Epithelial cell of prostate (primary cell): Measurements from ENCODE around the gene OSBPL8.
A peak's percentile ranks its signal among the peaks of the same experiment; 100 is the strongest.

Experiments
- DNase-seq: peaks from one replicate; pipeline ENCODE4 v3.0.0-alpha.2; 2011; ENCODE audit warnings: low read depth, low spot score
- H3K27ac ChIP-seq: fragments of 450-650 bp; 2 replicates; pipeline ENCODE4 v1.5.1; 2017; ENCODE audit warnings: mild to moderate bottlenecking

Gene OSBPL8, protein sequence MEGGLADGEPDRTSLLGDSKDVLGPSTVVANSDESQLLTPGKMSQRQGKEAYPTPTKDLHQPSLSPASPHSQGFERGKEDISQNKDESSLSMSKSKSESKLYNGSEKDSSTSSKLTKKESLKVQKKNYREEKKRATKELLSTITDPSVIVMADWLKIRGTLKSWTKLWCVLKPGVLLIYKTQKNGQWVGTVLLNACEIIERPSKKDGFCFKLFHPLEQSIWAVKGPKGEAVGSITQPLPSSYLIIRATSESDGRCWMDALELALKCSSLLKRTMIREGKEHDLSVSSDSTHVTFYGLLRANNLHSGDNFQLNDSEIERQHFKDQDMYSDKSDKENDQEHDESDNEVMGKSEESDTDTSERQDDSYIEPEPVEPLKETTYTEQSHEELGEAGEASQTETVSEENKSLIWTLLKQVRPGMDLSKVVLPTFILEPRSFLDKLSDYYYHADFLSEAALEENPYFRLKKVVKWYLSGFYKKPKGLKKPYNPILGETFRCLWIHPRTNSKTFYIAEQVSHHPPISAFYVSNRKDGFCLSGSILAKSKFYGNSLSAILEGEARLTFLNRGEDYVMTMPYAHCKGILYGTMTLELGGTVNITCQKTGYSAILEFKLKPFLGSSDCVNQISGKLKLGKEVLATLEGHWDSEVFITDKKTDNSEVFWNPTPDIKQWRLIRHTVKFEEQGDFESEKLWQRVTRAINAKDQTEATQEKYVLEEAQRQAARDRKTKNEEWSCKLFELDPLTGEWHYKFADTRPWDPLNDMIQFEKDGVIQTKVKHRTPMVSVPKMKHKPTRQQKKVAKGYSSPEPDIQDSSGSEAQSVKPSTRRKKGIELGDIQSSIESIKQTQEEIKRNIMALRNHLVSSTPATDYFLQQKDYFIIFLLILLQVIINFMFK

DNA sequence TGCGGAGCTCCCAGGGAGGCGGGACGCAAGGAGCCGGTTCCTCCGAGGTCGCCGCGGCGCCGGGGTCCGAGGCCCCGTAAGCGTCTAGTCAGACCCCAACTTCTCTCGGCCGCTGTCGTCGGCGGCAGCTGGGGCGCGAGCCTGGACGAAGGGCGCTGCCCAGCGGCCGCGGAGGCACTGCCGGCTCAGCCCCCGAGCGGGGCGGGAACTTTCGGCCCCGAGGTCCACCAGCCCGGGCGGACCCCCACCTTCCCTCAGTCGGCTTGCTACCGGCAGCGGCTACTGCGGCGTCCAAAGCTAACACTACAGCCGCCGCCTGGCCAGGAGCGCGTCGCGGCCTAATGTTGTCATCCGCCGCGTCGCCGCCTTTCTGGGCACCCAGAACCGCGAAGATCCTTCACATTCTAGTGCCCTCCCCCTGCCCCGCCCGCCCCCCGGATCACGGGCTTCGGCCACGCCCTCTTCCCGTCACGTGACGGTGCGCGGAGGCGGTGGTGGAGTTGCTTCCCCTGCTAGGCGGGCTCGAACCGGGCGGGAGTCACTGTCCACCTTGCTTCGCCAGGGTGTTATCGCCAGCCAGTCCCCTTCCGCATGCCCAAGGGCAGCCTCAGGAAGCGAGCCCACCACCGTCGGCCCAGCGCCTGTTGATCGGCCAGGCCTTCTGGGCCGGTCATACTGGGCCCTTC lies at the start of gene OSBPL8:
Gene OSBPL8 (minus strand): TSS at position 372 of the 686 bp plus-strand sequence. CDS start 72,220 bp downstream, outside the sequence.
- H3K27ac ChIP-seq, result peak within 1 kb of the TSS; percentile 70
- DNase-seq, result peak; percentile 44

DNA sequence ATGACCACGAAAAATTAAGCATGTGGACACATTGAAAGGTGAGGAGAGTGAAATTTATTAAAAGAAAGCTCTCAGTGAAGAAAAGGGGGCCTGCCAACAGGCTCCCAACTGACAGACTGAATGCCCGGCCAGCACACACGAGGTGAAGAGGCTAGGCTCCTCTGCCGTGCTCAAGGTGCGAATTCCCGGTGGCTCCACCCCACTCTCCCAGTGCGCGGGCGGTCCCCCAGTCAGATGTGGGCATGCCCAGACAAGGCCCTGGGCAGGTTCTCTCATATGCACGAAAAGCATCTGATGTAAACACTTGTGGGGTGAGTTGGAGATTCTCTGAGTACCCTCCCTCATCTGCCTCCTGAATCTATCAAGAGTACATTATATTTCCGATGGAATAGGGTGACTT lies 48.5 kb upstream of the OSBPL8 start:
- DNase-seq, result no peak

DNA sequence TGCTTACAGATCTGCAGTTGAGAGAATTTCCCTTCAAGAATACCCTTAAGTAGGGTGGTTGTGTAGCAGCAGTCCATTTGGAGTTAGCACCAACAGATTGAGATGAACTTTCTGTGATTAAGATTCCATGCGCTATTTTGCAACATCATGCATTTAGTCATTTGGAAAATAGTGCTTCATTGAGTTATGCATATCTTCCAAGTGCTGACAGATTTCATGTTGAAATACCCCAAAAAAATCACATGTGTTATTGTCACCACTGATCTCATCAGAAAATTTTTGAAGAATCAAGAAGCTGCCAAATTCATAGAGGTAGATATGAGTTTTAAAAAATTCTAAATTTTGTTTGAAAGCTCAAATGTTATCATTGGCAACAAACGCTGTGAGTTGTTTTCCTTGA lies 35.5 kb upstream of the OSBPL8 start:
- H3K27ac ChIP-seq, result no peak overlapping the region
- DNase-seq, result no peak

More for the DNA sequence above, 48.5 kb upstream of the OSBPL8 start:
- H3K27ac ChIP-seq, result no peak overlapping the region

DNA sequence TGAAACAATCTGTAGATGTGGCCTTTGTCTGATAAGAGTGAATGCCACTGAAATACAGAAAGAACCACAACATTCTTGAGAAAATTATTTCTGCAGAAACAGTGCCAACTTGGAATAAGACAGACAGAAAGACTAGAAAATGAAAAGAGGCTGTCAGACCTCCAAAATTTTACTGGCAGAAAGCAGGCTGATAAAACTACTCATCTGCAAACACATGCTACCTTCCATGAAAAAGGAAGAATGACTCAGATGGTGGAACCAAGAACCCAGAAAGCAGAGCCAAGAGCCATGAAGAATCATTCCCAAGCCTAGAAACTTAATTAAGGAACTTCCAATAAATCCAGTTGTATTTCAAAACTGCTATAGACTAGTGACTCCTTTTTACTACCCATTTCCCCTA lies 31.9 kb upstream of the OSBPL8 start:
- no peak for DNase-seq
- no peak overlapping the region for H3K27ac ChIP-seq

DNA sequence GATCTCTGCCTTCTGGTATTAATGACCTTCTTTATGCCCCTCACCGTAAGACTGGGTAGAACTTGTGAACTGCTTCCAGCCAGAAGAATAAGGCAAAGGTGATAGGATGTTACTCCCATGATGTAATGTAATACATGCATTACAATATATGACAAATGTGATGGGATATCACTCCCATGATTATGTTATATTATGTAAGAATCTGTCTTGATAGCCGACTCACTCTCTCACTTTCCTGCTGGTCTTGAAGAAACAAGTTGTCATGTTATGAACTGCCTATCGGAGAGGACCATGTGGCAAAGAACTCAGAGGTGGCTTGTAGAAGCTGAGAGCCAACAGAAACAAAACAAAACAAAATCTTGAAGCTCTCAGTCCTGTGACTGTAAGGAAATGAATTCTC lies 30.6 kb upstream of the OSBPL8 start:
- DNase-seq, result no peak
- H3K27ac ChIP-seq, result peak overlapping the region; percentile 97

DNA sequence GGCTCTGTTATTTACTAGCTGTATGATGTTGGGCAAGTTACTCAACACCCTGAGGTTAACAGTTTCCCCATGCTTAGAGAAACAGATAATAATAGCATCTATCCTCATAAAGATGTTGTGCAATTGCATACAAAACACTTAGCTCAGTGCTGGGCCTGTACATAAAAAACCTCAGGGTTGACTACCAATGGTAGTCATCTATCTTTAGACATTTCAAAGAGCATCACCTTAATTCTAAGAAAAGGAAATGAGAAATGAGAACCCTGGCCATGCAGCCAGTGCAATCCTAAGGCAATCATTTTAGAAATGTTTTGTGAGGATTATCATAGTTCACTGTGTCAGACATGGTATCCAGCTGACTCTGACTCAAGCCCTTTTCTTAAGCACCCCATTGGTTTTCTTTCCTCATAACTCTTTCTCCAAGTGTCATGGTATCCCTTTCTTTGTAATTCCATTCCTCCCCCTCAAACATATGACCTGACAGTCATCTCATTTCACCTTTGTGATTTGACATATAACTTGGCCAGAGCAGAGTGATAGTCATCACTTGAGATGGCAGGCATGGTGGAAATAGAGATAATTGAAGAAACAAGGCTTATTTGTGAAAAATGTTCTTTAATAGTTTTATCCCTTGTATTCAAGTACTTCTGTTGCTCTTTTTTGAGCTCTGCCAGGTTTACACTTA lies 29.5 kb upstream of the OSBPL8 start:
- peak overlapping the region; percentile 97 for H3K27ac ChIP-seq
- peak; percentile 79 for DNase-seq

DNA sequence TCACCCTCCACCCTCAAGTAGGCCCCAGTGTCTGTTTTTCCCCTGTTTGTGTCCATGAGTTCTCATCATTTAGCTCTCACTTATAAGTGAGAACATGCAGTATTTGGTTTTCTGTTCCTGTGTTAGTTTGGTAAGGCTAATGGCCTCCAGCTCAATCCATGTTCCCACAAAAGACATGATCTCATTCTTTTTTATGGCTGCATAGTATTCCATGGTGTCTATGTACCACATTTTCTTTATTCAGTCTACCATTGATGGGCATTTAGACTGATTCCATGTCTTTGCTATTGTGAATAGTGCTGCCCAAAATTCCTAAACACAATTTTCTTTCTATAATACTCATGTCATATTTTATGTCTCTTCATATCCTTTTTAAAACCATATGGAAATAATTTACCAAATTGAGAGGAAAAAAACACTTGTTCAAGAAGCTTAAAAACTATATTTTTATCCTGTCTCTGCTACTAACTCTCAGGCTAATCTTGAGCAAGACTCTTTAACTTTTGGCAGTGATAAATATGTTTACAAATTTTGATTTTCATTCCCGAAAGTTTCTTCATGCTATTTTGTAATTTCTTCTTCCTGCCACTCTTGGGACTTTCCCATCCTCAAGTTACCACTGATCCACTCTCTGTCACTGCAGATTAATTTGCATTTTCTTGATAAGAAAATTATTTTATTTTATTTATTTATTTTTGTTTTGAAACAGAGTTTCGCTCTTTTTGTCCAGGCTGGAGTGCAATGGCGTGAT lies 28.0 kb upstream of the OSBPL8 start:
- peak overlapping the region; percentile 97 for H3K27ac ChIP-seq
- no peak for DNase-seq

DNA sequence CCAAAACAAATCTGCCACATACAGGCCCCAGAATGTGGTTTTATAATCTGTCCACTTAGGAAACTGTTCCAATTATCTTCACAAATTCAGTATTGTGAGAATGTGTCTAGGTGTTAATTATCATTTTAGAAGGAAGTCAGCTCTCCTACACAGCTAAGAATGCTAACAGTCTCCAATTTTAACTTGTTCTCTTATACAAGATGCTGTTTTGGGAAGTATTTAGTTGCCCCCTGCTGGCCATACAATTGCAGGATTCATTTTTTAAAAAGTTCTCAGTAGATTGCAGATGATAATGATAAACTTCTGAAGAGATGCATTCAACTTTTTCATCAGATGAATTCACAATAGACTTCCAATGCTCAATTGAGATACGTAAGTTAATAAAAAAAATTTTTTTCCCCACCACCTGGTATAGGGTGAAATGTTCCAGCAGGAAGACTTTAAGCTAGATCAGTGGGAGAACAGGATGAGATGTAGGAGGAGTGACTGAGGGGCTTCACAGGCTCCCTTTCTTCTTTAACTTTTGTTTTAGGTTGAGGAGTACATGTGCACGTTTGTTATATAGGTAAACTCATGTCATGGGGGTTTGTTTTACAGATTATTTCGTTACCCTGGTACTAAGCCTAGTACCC lies 27.3 kb upstream of the OSBPL8 start:
- H3K27ac ChIP-seq, result no peak overlapping the region
- DNase-seq, result no peak

DNA sequence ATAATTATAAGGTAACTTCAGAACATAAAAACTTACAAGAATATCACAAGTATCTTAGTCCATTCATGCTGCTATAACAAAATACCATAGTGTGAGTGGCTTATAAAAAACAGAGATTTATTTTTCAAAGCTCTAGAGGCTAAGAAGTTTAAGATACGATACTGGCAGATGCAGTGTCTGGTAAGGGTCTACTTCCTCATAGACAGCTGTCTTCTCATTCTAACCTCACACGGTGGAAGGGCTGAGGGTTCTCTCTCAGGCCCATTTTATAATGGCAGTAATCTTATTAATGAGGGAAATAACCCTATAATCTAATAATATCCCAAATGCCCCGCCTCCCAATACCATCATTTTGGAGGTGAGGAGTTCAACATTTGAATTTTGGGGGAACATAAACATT lies 23.7 kb upstream of the OSBPL8 start:
- DNase-seq, result no peak

DNA sequence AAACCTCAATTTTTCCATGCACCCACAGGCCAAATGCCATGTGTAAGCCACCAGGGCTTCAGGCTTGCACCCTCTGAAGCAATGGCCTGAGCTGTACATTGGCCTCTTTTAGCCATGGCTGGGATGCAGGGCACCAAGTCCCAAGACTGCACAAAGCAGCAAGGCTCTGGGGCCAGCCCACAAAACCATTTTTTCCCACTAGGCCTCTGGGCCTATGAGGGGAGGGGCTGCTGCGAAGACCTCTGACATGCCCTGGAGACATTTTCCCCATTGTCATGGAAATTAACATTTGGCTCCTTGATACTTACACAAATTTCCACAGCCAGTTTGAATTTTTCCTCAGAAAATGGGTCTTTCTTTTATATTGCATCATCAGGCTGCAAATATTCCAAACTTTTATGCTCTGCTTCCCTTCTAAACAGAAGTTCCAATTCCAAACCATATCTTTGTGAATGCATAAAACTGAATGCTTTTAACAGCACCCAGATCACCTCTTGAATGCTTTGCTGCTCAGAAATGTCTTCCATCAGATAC lies 14.3 kb upstream of the OSBPL8 start:
- no peak overlapping the region for H3K27ac ChIP-seq
- DNase-seq, result no peak

More for the DNA sequence above, 23.7 kb upstream of the OSBPL8 start:
- H3K27ac ChIP-seq, result peak overlapping the region; percentile 37

DNA sequence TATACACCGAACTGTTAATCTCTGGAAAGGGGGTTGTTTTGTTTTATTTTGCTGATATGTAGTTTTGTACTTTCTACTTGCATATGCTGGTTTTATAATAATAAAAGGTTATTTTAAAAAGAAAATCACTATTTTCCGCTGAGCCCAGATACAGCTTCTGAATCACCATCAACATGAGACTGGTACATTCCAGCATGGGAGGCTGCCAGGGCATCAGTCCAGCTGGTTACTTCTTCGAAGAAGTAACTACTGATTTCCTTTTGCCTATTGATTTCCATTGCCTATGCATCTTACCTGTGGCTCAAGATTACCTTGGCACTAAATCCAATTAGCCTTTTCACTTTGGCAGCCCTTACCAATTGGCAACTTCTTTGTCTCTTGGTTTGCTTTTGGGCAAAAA lies 11.7 kb upstream of the OSBPL8 start:
- DNase-seq, result no peak
- no peak overlapping the region for H3K27ac ChIP-seq

DNA sequence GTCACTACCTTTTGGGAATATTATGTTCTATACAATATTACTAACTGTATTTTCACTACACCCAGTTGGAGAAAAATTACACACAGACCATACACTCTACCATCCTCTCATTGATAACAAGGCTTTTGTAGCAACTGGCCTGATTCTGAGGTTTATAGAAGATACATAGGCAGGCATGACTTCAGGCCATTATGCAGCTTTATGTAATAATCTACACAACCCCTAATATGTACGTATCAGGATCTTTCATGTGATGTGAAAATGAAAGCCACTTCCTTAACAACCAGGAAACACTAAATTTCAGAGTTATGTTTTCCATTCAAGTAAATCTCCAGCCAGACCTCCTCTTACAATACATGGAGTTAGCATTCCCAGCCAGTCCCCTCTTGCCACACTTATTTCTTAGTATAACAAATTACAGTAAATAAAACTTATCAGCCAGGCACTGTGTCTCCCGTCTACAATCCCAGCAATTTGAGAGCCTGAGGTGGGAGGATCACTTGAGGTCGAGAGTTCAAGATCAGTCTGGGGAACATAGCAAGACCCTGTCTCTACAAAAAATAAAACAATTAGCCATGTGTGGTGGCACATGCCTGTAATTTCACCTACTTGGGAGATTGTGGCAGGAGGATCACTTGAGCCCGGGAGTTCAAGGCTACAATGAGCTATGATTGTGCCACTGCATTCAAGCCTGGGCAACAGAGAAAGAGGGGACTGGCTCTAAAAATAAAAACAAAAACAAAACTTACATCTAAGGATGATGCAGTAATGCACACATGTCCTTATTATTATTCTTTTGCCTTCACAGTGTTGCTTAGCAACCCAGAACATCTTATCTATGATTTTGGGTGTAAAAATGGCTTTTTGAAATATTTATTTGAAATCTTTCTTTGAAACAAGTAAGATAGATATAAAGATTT lies 10.4 kb upstream of the OSBPL8 start:
- H3K27ac ChIP-seq, result no peak overlapping the region
- no peak for DNase-seq

DNA sequence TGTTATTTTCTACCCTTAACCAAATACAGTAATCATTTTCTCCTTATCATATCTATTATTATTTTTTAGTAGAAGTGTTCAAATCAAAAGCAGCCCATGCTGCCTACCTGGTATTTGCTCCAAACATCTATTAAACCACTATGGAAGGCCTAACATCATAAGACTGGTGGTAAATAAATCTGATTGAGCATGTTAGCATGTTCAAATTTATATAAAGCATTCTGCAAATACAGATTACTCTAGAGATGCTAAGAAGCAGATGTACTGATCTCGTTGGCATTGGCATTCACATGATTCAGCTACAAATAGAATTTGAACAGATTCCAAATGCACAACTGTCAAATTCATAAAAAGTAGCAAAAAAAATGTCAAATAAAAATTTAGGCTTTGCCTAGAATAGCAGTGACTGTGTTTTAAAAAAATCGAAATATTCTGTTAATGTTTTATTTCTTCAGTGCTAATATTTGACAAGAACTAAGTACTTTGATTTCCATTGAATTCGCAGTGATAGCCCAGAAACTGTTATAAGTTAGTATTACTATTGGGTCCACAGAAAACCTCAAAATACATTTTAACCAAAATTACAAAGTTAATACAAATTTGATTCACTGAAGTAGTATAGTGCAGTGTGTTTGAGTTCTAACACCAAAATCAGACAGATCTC lies 9.4 kb upstream of the OSBPL8 start:
- DNase-seq, result no peak

DNA sequence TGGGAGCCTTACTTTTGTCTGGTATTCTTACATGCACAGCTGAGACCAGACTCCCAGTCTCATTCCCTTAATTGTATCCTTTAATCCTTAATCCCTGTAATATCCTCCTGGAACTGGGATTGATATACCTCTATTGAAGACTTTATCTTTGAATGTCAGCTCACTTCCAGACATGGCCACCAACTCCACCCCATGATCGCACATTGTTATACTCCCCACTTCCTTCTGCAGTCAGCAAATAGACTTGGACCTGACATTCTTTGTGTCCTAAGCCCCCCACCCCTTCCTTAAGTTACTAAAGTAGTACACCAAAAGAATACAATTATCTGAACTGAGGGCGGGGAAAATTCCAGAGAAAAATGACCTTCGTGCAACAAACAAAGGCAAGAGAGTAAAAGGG lies 8.6 kb upstream of the OSBPL8 start:
- DNase-seq, result no peak
- H3K27ac ChIP-seq, result no peak overlapping the region

More for the DNA sequence above, 9.4 kb upstream of the OSBPL8 start:
- H3K27ac ChIP-seq, result no peak overlapping the region

DNA sequence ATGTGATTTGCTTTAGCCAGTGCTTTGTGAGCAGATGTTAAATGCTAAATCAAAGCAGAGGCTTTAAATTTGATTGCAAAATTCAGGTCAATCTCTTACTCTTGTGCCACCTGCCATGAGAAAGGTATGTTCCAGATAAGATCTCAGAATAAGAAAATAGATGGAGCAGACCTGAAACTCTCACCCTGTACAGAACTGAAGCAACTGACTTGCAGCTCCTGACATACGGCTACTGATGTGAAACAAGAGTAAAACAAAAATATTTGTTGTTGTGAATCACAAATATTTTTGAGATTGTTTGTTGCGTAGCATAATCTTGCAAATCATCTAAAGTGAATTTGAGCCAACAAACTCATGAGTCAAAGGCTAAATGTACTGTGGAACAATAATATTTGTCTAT lies 3.5 kb upstream of the OSBPL8 start:
- DNase-seq, result no peak

DNA sequence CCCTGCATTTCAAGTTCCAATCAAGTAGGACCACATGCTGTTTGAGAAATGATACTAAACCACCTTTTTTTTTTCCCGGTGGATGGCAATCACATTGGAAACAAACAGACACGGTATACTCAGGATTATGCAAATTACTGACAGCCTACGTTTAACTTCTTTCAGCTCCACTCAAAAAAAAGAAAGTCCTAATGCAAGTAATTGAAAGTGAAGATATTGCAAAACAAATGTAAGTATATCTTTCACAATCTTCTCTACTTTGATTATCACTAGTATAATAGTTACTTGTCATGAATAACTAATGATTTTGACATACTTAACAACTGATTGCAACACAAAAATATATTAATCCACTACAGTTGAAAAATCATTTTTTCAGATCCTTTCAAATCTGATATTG lies 2.6 kb upstream of the OSBPL8 start:
- no peak overlapping the region for H3K27ac ChIP-seq
- no peak for DNase-seq

More for the DNA sequence above, 3.5 kb upstream of the OSBPL8 start:
- H3K27ac ChIP-seq, result no peak overlapping the region

DNA sequence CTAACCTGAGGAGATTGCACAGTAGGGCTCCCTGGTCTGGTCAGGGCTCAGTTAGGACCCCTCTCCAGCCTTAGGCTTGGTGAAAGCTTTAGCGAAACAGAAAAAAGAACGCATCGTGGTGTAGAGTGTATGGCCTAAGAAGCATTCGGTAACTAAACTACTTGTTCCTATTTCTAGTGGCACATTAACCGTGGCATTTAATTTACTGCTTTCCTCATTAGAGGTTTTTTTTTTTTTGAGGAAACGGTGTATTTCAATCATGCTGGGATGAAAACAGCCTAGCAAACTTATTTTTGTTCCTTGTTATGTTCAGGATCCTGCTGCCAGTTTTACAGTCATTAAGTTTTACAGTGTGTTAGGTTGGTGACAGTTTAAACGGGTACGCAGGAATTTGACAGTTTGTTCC lies 518 bp upstream of the OSBPL8 start:
- peak overlapping the region; percentile 70 for H3K27ac ChIP-seq
- DNase-seq, result no peak
